Erythroblast (primary cell): ENCODE measurements around the gene SLC2A6.

Experiments
- DNase-seq, 2 experiments: peaks; one replicate each; lab custom pipeline; 2025; lab: John Stamatoyannopoulos, UW
- GATA1 ChIP-seq: IDR thresholded peaks from 2 replicates; pipeline ENCODE4 v1.6.1; 2011; ENCODE audit warnings: low read depth, mild to moderate bottlenecking, control low read depth, low read length, moderate library complexity
- POLR2A ChIP-seq: IDR thresholded peaks from 2 replicates; pipeline ENCODE4 v1.6.1; 2011; ENCODE audit warnings: mild to moderate bottlenecking, low read length

SLC2A6 gene

GRCh38 chr9:133496861-133497842 is 18.3 kb upstream of the SLC2A6 start:
- no peak for TF ChIP-seq GATA1
- TF ChIP-seq POLR2A, result no peak
- DNase-seq, result no peak

- no peak for TF ChIP-seq GATA1
- no peak for TF ChIP-seq POLR2A
- DNase-seq, result no peak
These were observed 16.7 kb upstream of the SLC2A6 start for GRCh38 chr9:133495327-133496293.

GRCh38 chr9:133494636-133495326 is 15.9 kb upstream of the SLC2A6 start:
- no peak for DNase-seq

DNA sequence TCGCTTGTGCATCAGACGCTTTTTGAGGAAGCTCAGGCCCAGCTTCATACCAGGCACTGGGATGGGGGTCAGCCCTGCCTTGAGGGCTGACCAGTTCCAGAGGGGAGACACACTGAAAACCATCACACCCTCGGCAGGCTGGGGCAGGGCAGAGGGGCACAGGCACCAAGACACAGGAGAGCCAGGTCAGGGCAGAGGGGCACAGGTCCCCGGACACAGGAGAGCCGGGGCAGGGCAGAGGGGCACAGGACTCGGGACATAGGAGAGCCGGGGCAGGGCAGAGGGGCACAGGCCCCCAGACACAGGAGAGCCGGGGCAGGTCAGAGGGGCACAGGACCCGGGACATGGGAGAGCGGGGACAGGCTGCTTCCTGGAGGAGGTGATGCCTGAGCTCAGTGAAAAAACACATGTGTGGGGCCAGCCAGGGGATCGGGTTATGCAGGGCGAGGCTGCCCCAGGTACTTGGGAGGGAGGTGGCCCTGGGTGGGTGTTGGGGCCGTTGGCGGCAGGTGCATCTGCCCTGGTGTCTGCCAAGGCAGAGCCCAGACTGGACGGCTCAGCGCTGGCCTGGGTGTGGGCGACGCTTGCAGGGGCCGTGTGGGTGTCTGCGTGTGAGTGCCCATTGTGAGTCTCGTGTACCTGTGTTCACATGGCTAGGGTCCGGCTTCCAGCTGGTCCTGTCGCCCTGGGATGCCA is 15.1 kb upstream of the SLC2A6 start:
- TF ChIP-seq GATA1, result no peak
- no peak for TF ChIP-seq POLR2A
- DNase-seq, result no peak

More at GRCh38 chr9:133494636-133495326, 15.9 kb upstream of the SLC2A6 start:
- TF ChIP-seq GATA1, result no peak
- TF ChIP-seq POLR2A, result no peak

DNA sequence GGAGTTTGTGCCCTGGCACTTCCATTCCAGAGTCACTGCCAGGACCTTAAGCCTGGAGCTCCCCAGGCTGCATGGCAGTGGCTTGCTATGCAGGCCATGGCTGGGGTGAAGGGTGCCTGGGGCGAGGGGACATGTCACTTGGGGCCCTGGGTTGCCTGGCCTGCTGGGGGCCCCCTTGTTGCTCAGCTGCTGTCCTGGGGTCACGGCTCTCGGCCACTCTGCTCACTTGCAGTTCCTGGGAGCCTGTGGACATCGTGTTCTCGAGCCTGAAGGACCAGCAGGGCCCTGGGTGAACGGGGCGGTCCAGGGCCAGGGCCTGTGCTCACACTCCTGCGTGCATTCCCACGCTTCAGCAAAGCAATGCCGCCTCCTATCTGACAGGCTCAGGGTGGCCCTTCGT is 14.5 kb upstream of the SLC2A6 start:
- DNase-seq, result no peak
- TF ChIP-seq GATA1 (no peak), POLR2A (no peak)

DNA sequence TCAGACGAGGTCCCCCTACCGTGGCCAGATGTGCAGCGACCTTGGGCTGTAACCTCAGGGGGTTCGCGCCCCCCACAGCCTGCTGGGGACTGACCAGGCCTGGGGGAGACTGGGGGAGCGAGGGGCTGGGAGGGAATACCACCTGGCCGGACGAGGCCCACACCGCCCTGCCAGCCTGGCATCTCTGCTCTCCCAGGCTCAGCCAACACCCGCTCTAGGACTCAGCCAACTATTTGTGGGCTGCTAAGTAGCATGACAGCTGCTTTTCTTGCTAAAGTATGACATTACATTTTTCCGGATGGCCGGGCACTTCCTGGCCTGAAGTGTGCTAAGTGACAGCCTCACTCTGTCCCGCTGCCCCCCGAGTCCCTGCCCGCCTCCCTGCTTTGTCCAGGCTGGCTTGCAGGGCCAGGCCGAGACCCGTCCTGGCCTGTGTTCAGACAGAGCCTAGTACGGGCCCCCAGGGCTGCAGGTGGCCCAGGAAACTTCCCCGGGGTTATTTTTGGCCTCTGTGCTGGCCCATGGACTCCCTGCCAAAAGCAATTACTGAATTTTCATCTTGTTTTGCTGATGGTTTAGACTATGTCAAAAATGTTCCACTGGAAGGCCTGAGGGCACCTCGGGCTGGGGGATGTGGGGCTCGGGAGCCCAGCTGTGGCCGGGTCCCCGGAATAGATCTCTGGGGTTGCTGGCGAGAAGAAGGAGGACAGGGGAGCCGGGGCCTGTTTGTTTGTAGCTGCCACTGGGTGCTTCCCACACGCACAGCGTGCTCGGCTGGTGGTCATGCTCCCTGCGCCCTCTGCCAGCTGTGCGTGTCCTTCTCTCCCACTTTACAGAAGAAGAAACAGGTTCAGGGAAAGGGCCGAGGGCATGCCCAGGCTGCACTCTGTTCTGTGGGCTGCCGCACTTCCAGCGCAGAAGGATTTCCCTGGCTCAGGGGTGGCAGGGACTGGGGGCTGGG is 13.4 kb upstream of the SLC2A6 start:
- no peak for DNase-seq
- TF ChIP-seq POLR2A (no peak), GATA1 (no peak)

DNA sequence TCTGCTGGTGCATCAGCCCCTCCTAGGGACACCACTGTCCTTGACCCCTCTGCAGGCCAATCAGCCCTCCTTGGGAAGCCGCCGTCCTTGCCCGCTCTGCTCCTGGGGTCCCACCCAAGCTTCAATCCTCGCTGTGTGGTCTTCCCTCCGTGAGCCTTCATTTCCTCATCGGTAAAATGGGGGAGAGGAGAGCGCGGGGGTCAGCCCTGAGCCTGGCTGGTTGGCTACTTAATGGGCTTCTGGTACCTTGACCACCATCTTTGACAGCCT is 12.7 kb upstream of the SLC2A6 start:
- DNase-seq, result no peak
- TF ChIP-seq GATA1 (no peak), POLR2A (no peak)

- no peak for DNase-seq
- TF ChIP-seq POLR2A, result no peak
- no peak for TF ChIP-seq GATA1
These were observed 12.2 kb upstream of the SLC2A6 start for GRCh38 chr9:133490865-133491655.

- DNase-seq, result no peak
- TF ChIP-seq POLR2A (no peak), GATA1 (no peak)
These were observed 11.3 kb upstream of the SLC2A6 start for GRCh38 chr9:133490201-133490681.

- DNase-seq, result no peak
- TF ChIP-seq POLR2A (no peak), GATA1 (no peak)
These were observed 10.6 kb upstream of the SLC2A6 start for GRCh38 chr9:133489253-133490190.
